H1 (cell line): Measurements from ENCODE around the gene TUBB1. TPM values are rescaled to one million over a fixed set of nuclear protein-coding genes. Genes with fewer than 3 reads are reported as not detected.

ENCODE experiments used
- CTCF ChIA-PET: fragments of 300-600 bp; sonication (Branson Sonifier 250); formaldehyde crosslinking; loops from one replicate; lab custom pipeline; 2021; ENCODE audit not compliant: partially characterized antibody; lab: Charles Lee
- POLR2A ChIA-PET: fragments of 300-600 bp; sonication (Branson Sonifier 250); formaldehyde crosslinking; loops from one replicate; lab custom pipeline; 2021; ENCODE audit warnings: inconsistent platforms; ENCODE audit not compliant: partially characterized antibody; lab: Charles Lee
- DNase-seq, 2 experiments: peaks; one replicate each; pipeline versions ENCODE4 v3.0.0 to v3.0.0-alpha.2; 2010 to 2022; ENCODE audit warnings: low spot score in 2 of 2, low read depth in 1 of 2, mixed read lengths in 1 of 2
- FAIRE-seq: peaks from 2 replicates; lab custom pipeline; 2011; peaks lifted over from hg19 to GRCh38; lab: Jason Lieb, UNC
- H2AFZ ChIP-seq: 2 replicates; pipeline ENCODE4 v1.8.1; 2012; ENCODE audit warnings: low read length, inconsistent platforms
- H2AK5ac ChIP-seq: 2 replicates; pipeline ENCODE4 v1.6.1; 2013; ENCODE audit warnings: low read depth, low read length
- H2BK120ac ChIP-seq: replicated peaks from 2 replicates; pipeline ENCODE3; 2013; ENCODE audit warnings: low read depth, low read length, inconsistent platforms
- H2BK12ac ChIP-seq: 2 replicates; pipeline ENCODE4 v1.6.1; 2013; ENCODE audit warnings: low read depth, low read length
- H2BK15ac ChIP-seq: 2 replicates; pipeline ENCODE4 v1.6.1; 2013; ENCODE audit warnings: low read length
- H2BK20ac ChIP-seq: 2 replicates; pipeline ENCODE4 v1.6.1; 2013; ENCODE audit warnings: low read length
- H2BK5ac ChIP-seq: 2 replicates; pipeline ENCODE4 v1.6.1; 2013; ENCODE audit warnings: low read depth, low read length
- H3K14ac ChIP-seq: 2 replicates; pipeline ENCODE4 v1.6.1; 2013; ENCODE audit warnings: inconsistent platforms; ENCODE audit not compliant: insufficient read length
- H3K18ac ChIP-seq: 2 replicates; pipeline ENCODE4 v1.6.1; 2013; ENCODE audit warnings: low read length; ENCODE audit errors: extremely low read depth
- H3K23ac ChIP-seq: 2 replicates; pipeline ENCODE4 v1.6.1; 2013; ENCODE audit warnings: inconsistent platforms; ENCODE audit not compliant: insufficient read length
- H3K23me2 ChIP-seq: 2 replicates; pipeline ENCODE4 v1.6.1; 2013; ENCODE audit warnings: low read depth, low read length
- H3K27ac ChIP-seq: 2 replicates; pipeline ENCODE4 v1.6.1; 2011; ENCODE audit warnings: low read depth, low read length, inconsistent platforms
- H3K27me3 ChIP-seq, 4 experiments: replicated peaks in 1 of 4; 1 replicate in 1 of 4; 2 replicates in 3 of 4; pipeline versions ENCODE4 v1.6.1 to v1.8.1; 2011 to 2013; ENCODE audit warnings: low read length in 3 of 4, mild to moderate bottlenecking in 3 of 4, inconsistent platforms in 2 of 4, mixed read lengths in 2 of 4, moderate library complexity in 1 of 4; ENCODE audit not compliant: control insufficient read depth in 3 of 4, insufficient read depth in 3 of 4; ENCODE audit errors: extremely low read depth in 1 of 4
- H3K36me3 ChIP-seq, 4 experiments: 2 replicates each; pipeline versions ENCODE4 v1.6.1 to v1.8.1; 2011 to 2013; ENCODE audit warnings: mild to moderate bottlenecking in 4 of 4, low read length in 3 of 4, moderate library complexity in 2 of 4, control low read depth in 1 of 4, inconsistent platforms in 1 of 4; ENCODE audit not compliant: insufficient read depth in 4 of 4, control insufficient read depth in 2 of 4
- H3K4ac ChIP-seq: replicated peaks from 2 replicates; pipeline ENCODE3; 2013; ENCODE audit warnings: low read length, low read depth, mixed read lengths, inconsistent platforms; ENCODE audit not compliant: insufficient read length
- H3K4me1 ChIP-seq, 4 experiments: replicated peaks in 1 of 4; 1 replicate in 1 of 4; 2 replicates in 3 of 4; pipeline versions ENCODE4 v1.6.1 to v1.8.1; 2011 to 2013; ENCODE audit warnings: low read length in 3 of 4, inconsistent platforms in 2 of 4, mixed read lengths in 1 of 4; ENCODE audit not compliant: insufficient read depth in 4 of 4, control insufficient read depth in 3 of 4
- H3K4me2 ChIP-seq, 2 experiments: 2 replicates each; pipeline versions ENCODE4 v1.6.1 to v1.8.1; 2011 to 2013; ENCODE audit warnings: low read depth in 2 of 2, low read length in 2 of 2, control low read depth in 1 of 2, inconsistent platforms in 1 of 2, mild to moderate bottlenecking in 1 of 2; ENCODE audit not compliant: insufficient read depth in 1 of 2
- H3K4me3 ChIP-seq, 4 experiments: fragments of 200-600, 300-600 bp in 1 of 4; sonication (generic), shearing (Covaris generic), sonication (Bioruptor Twin) in 1 of 4; 2 replicates each; pipeline versions ENCODE4 v1.5.1 to v1.8.1; 2011 to 2016; ENCODE audit warnings: low read length in 4 of 4, low read depth in 3 of 4, control low read depth in 2 of 4, inconsistent platforms in 2 of 4, mild to moderate bottlenecking in 2 of 4, mixed read lengths in 1 of 4, moderate library complexity in 1 of 4; ENCODE audit not compliant: insufficient read depth in 2 of 4; ENCODE audit errors: extremely low read depth in 1 of 4
- H3K56ac ChIP-seq: replicated peaks from 2 replicates; pipeline ENCODE3; 2013; ENCODE audit warnings: low read depth, mild to moderate bottlenecking, mixed read lengths, low read length, inconsistent platforms; ENCODE audit not compliant: insufficient read length
- H3K79me1 ChIP-seq: 2 replicates; pipeline ENCODE4 v1.6.1; 2013; ENCODE audit warnings: low read depth, low read length, control low read depth
- H3K79me2 ChIP-seq, 2 experiments: 2 replicates each; pipeline versions ENCODE4 v1.6.1 to v1.8.1; 2012 to 2013; ENCODE audit warnings: low read length in 2 of 2, mild to moderate bottlenecking in 2 of 2, inconsistent platforms in 1 of 2; ENCODE audit not compliant: insufficient read depth in 2 of 2, control insufficient read depth in 1 of 2
- H3K9ac ChIP-seq, 4 experiments: replicated peaks in 1 of 4; 1 replicate in 1 of 4; 2 replicates in 3 of 4; pipeline versions ENCODE4 v1.6.1 to v1.8.1; 2011 to 2013; ENCODE audit warnings: low read depth in 3 of 4, low read length in 3 of 4, control low read depth in 2 of 4, mild to moderate bottlenecking in 2 of 4, moderate library complexity in 2 of 4, inconsistent platforms in 1 of 4; ENCODE audit errors: extremely low read depth in 1 of 4
- H3K9me3 ChIP-seq, 2 experiments: 2 replicates each; pipeline versions ENCODE4 v1.6.1 to v1.8.1; 2012 to 2013; ENCODE audit warnings: mild to moderate bottlenecking in 2 of 2, moderate library complexity in 2 of 2, control low read depth in 1 of 2, inconsistent platforms in 1 of 2, low read depth in 1 of 2, low read length in 1 of 2, mixed read lengths in 1 of 2; ENCODE audit not compliant: insufficient read depth in 2 of 2
- H4K20me1 ChIP-seq, 2 experiments: replicated peaks in 1 of 2; 2 replicates each; pipeline versions ENCODE3 to v1.8.1; 2011 to 2013; ENCODE audit warnings: inconsistent platforms in 2 of 2, low read length in 2 of 2, mild to moderate bottlenecking in 1 of 2; ENCODE audit not compliant: insufficient read depth in 2 of 2, control insufficient read depth in 1 of 2
- H4K5ac ChIP-seq: 2 replicates; pipeline ENCODE4 v1.6.1; 2013; ENCODE audit warnings: low read length, low read depth, mixed read lengths, inconsistent platforms; ENCODE audit not compliant: insufficient read length
- H4K8ac ChIP-seq: 2 replicates; pipeline ENCODE4 v1.8.0; 2013; ENCODE audit warnings: mild to moderate bottlenecking, moderate library complexity, low read length, inconsistent platforms; ENCODE audit not compliant: insufficient read depth; ENCODE audit errors: extremely low read depth
- H4K91ac ChIP-seq: replicated peaks from 2 replicates; pipeline ENCODE3; 2013; ENCODE audit warnings: low read length, mixed read lengths, inconsistent platforms; ENCODE audit not compliant: insufficient read length
- BACH1 ChIP-seq: IDR thresholded peaks from 2 replicates; pipeline ENCODE4 v1.6.1; 2012; ENCODE audit warnings: low read length, improper control_type of control experiment
- CBX5 ChIP-seq: fragments of 300-800, 300-1000 bp; sonication (generic); IDR thresholded peaks from 2 replicates; pipeline ENCODE4 v1.7.1; 2016; ENCODE audit warnings: antibody characterized with exemption, low read length, low read depth
- CBX8 ChIP-seq: fragments of 300-800, 300-1000 bp; sonication (generic); IDR thresholded peaks from 2 replicates; pipeline ENCODE4 v1.7.1; 2016; ENCODE audit warnings: low read depth, low read length, borderline replicate concordance
- CREB1 ChIP-seq: IDR thresholded peaks from 2 replicates; pipeline ENCODE4 v1.6.1; 2012; ENCODE audit warnings: inconsistent platforms
- HDAC2 ChIP-seq, 2 experiments: fragments of 300-600 bp in 1 of 2; sonication (generic) in 1 of 2; IDR thresholded peaks; 2 replicates each; pipeline ENCODE4 v1.6.1; 2011 to 2012; ENCODE audit warnings: low read depth in 2 of 2, low read length in 2 of 2, mild to moderate bottlenecking in 2 of 2, moderate library complexity in 2 of 2, borderline replicate concordance in 1 of 2, inconsistent platforms in 1 of 2
- JUND ChIP-seq: IDR thresholded peaks from 2 replicates; pipeline ENCODE4 v1.6.1; 2011; ENCODE audit warnings: mild to moderate bottlenecking, improper control_type of control experiment, low read length
- KDM1A ChIP-seq: fragments of 200-600, 300-600 bp; sonication (generic); IDR thresholded peaks from 2 replicates; pipeline ENCODE4 v1.7.1; 2016; ENCODE audit warnings: mild to moderate bottlenecking, low read length, borderline replicate concordance
- POU5F1 ChIP-seq: IDR thresholded peaks from 2 replicates; pipeline ENCODE4 v1.6.1; 2011; ENCODE audit warnings: low read depth, mild to moderate bottlenecking, low read length, moderate library complexity
- SUZ12 ChIP-seq: fragments of 200-600 bp; sonication (generic); IDR thresholded peaks from 2 replicates; pipeline ENCODE4 v1.6.1; 2012; ENCODE audit warnings: mild to moderate bottlenecking, inconsistent platforms, low read length, moderate library complexity, mixed read lengths
- TEAD4 ChIP-seq: IDR thresholded peaks from 2 replicates; pipeline ENCODE4 v1.6.1; 2012; ENCODE audit warnings: low read depth, low read length, inconsistent platforms, mixed read lengths
- USF2 ChIP-seq: IDR thresholded peaks from 2 replicates; pipeline ENCODE4 v1.6.1; 2011; ENCODE audit warnings: low read length, improper control_type of control experiment
- WGBS, 2 experiments: shearing (Covaris generic) in 1 of 2; methylation state at CpG; one replicate each; pipeline versions ENCODE4 v1.1.6 to v1.1.7; 2013 to 2015; ENCODE audit warnings: low lambda C conversion rate in 2 of 2, mixed read lengths in 2 of 2, inconsistent platforms in 1 of 2, low coverage in 1 of 2, missing lambda C conversion rate in 1 of 2; ENCODE audit not compliant: insufficient replicate concordance in 2 of 2, insufficient coverage in 1 of 2, insufficient read length in 1 of 2; ENCODE audit errors: extremely low coverage in 1 of 2, missing lambda C conversion rate in 1 of 2; 5-methylcytosine and 5-hydroxymethylcytosine counted together
- polyA plus RNA-seq, 7 experiments: library from polyadenylated mRNA; depleted of rRNA in 3 of 7; stranded (reverse) in 5 of 7; unstranded in 2 of 7; fragments of >200 nt in 5 of 7; fragments of 200-250 nt in 2 of 7; gene quantifications; 1 replicate in 5 of 7; 2 replicates in 1 of 7; 4 replicates in 1 of 7; pipeline versions ENCODE4 v1.2.1 to v1.2.3, GENCODE V29; 2011 to 2013; ENCODE audit warnings: missing spikeins in 2 of 7, mixed read lengths in 2 of 7
- total RNA-seq: library from RNA; stranded (reverse); fragmentation: NEBNext Ultra II Directional; extraction: Animal tissue kit (Norgen Biotek cat#: 25700); gene quantifications from 2 replicates; pipeline ENCODE4 v1.2.1, GENCODE V29; 2021

The TUBB1 gene
- total and polyA plus RNA-seq, 2 of the 8 experiments (the other 6 are each of a cell fraction or from before 2014, with no cell fraction given), result not detected

DNA sequence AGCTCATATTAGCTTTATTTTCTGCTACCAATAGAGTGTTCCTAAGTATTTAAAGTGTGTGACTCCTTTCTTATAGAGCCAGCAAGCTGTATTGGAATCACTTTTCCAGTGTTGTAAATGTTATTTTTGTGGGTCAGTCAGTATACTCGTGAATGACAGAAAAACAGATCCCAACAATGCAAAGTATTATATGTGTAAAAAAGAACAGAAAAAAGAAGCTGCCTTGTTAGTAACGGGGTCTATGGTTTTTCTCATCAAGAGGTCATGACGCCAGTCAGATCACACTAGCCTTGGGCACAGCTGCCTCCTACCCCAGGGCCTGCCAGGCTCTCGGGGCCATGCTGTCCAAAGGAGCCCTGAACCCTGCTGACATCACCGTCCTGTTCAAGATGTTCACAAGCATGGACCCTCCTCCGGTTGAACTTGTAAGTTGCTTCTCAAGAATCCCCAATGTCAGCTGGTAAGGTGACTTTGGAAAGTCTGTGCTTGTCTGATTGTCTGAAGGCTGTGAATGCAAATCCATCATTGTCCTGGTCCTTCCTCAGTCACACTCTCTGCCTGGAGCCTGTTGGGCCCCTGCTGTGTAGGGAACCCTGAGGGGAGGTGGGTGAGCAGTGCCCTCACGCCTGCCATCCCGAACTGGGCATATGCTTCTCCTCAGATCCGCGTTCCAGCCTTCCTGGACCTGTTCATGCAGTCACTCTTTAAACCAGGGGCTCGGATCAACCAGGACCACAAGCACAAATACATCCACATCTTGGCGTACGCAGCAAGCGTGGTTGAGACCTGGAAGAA lies 28.4 kb upstream of the TUBB1 start:
- Histone ChIP-seq H3K4me2 (no peak overlapping the region), H4K20me1 (peaks cover 0 to 14% of the 10 kb centered on the region in 2 experiments), H3K18ac (no peak overlapping the region), H3K23me2 (no peaks in the 10 kb centered on the region), H4K8ac (no peak overlapping the region), H3K9ac (no peak overlapping the region), H2BK12ac (no peak overlapping the region), H3K27ac (no peak overlapping the region), H3K14ac (no peak overlapping the region), H2AFZ (no peak overlapping the region), H4K91ac (no peak overlapping the region), H3K27me3 (no peaks in the 10 kb centered on the region), H3K4ac (no peak overlapping the region), H2BK120ac (no peak overlapping the region), H2BK20ac (no peak overlapping the region), H3K23ac (no peak overlapping the region), H3K9me3 (no peaks in the 10 kb centered on the region), H2BK5ac (no peak overlapping the region), H4K5ac (no peak overlapping the region), H2AK5ac (no peak overlapping the region), H3K79me1 (no peaks in the 10 kb centered on the region; the same call in 1 of the 2 replicates), H3K4me1 (no peaks in the 10 kb centered on the region), H3K56ac (no peak overlapping the region), H3K79me2 (0 out of 4 replicates have a peak, but pooled peaks cover 0 to 1% of the 10 kb centered on the region in 2 experiments), H3K4me3 (no peak overlapping the region), H3K36me3 (peaks cover 38 to 87% (median 75%) of the 10 kb centered on the region in 4 experiments), H2BK15ac (no peak overlapping the region)
- FAIRE-seq (no peak), DNase-seq (no peak)
- POLR2A ChIA-PET, result interaction anchor here (0.9 to 1.2 kb wide), 4 partner anchors 9 to 18 kb away, joined by 3 to 4 read pairs (median 3); no protein-coding TSS in a partner anchor
- WGBS, 2 experiments, result 88% methylated on average over 14 of the region's 14 CpGs; no CpG with 5 or more reads in 1 of the 2 experiments
- CTCF ChIA-PET, result interaction anchor here (1.2 kb wide), 1 partner anchor 124 kb away, joined by 3 read pairs; no protein-coding TSS in a partner anchor
- no peak for TF ChIP-seq HDAC2 (IDR thresholded peaks at IDR 0.05; ENCODE audit: borderline replicate concordance in 1 of 2, low read depth in 2 of 2, low read length in 2 of 2)
- no peak for TF ChIP-seq SUZ12
- TF ChIP-seq JUND, result no peak
- TF ChIP-seq CREB1, result no peak
- TF ChIP-seq KDM1A, result no peak
- TF ChIP-seq BACH1, result no peak
- TF ChIP-seq CBX8, result no peak
- TF ChIP-seq USF2, result no peak
- no peak for TF ChIP-seq CBX5
- TF ChIP-seq POU5F1, result no peak
- TF ChIP-seq TEAD4, result no peak
